Right ventricle myocardium inferior (tissue), 1 donor: Measurements from ENCODE around the gene ATP8A2. TPM values are rescaled to one million over a fixed set of nuclear protein-coding genes. Genes with fewer than 3 reads are reported as not detected.
"Not testable (repeated sequence)": the region's sequence is repeated elsewhere in the genome, so short reads cannot be mapped to it uniquely, and the experiment has no call there.

Source experiments
- ATAC-seq: fragments of 200-7000 bp; cut with Tn5 transposase; one replicate; pipeline ENCODE4 v1.9.1; 2020; ENCODE audit warnings: mild to moderate bottlenecking, moderate library complexity
- DNase-seq: peaks from one replicate; pipeline ENCODE4 v3.0.0; 2021; ENCODE audit errors: missing footprints
- intact Hi-C: fragments of 100-400 bp; cut with DNase I; formaldehyde crosslinking; loops from one replicate; pipeline ENCODE4 v1.11.0; 2022
- total RNA-seq: library from RNA; stranded (reverse); fragmentation: NEBNext Ultra II Directional; extraction: Animal tissue kit (Norgen Biotek cat#: 25700); gene quantifications from one replicate; pipeline ENCODE4 v1.2.1, GENCODE V29; 2021
- donor health status: DM: no; HTN: yes; CAD: no; lungs with severe emphysema.

ATP8A2 gene
- total RNA-seq, 1 donor from 2014 or later, result 0.11 TPM

GRCh38 chr13:25800523-25800922, 428.7 kb downstream of the ATP8A2 start:
- no peak for ATAC-seq
- DNase-seq, result no peak
- intact Hi-C loops, result no loop called here

DNA sequence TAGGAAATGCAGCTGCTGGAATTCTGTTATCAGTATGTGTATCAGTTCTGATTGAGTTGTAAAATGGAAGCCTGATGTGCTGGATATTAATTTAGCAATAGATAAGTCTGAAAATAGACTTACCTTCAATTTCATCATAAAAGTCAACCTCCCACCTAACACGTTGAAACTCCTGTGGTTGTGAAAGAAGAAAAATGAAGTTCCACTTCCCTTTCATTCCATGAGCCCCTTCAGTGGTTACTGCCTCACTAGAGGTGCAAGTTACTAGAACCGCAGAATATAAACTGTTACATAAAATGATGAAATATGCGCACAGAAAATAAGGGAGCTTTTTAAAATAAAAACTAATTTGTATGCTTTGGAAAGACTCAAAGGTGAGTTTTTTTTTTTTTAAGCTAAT, 430.8 kb downstream of the ATP8A2 start:
- DNase-seq (no peak), ATAC-seq (no peak)
- intact Hi-C loops, result no loop called here

DNA sequence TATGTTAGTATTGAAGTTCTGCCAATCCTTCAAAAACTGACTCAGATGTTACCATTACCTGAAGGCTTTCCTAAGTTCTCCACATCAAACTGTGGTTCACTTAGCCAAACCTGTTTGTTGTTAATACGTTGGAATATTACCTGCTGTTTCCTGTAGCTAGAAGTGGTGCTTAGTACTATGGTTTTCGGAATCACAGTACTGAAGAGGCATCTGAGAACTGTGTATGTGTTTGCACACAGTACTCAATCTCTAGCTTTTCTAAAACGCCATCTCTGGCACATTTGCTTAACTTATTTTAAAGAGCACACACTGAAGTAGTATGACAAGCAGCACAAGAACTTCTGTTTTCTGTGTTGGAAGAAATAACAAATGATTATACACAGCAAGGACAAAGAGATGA, 431.9 kb downstream of the ATP8A2 start:
- DNase-seq, result no peak
- intact Hi-C loops, result no loop called here
- no peak for ATAC-seq

- no peak for DNase-seq
- ATAC-seq, result no peak
- intact Hi-C loops, result no loop called here
Observed at GRCh38 chr13:25806264-25806974, 434.6 kb downstream of the ATP8A2 start.

DNA sequence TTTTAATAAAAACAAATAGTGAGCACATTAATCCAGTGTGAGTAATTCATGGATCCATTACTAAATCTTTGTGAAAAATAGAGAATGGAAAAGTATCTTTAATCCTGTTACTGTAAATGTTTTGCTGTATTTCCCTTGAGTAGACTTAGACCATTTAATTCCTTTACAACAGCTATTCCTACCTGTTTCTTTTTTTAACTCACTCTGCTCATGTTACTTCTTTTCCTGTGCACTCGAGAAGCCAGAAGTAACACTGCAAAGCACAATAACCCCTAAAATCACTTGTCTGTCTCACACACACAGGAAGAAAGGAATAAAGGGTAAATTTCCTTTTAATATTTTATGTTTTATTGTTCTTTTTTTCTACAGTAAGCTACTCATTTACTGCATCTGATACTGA, 435.8 kb downstream of the ATP8A2 start:
- no peak for ATAC-seq
- intact Hi-C loops, result no loop called here

DNA sequence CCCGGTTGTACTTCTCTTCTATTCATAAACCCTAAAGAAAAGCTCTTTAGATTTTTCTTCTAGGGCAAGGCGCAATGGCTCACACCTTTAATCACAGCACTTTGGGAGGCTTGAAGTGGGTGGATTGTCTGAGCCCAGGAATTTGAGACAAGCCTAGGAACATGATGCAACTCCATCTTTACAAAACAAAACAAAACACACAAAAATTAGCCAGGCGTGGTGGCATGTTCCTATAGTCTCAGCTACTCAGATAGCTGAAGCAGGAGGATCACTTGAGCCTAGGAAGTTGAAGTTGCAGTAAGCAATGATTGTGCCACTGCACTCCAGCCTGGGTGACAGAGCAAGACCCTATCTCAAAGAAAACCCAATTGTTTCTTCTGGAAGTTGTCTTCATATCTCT, 439.7 kb downstream of the ATP8A2 start:
- intact Hi-C loops, result no loop called here
- ATAC-seq (no peak), DNase-seq (no peak)

More for the DNA sequence above, 435.8 kb downstream of the ATP8A2 start:
- no peak for DNase-seq

DNA sequence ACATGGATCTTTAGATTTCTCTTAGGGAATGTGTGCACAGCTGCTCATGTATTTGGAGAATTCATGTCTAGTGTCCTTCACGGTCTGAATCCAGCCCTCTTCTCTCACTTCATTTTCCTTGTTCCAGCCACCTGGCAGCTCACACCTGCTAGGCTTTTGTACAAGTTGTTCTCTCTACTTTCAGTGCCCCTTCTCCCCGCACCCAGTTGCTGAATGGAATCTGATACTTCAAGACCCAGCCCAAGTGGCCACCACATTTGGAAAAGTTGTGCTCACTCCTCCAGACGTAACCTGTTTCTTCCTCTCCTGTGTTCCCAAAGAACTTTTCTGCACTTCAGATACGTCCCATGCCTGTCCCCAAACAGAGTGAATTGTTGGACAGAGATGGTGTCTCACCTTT, 444.5 kb downstream of the ATP8A2 start:
- DNase-seq (no peak), ATAC-seq (no peak)
- intact Hi-C loops, result no loop called here

- DNase-seq (no peak), ATAC-seq (no peak)
- intact Hi-C loops, result no loop called here
Observed at GRCh38 chr13:25819856-25820530, 448.2 kb downstream of the ATP8A2 start.

- intact Hi-C loops, result no loop called here
- no peak for DNase-seq
- ATAC-seq, result no peak
Observed at GRCh38 chr13:25821776-25822175, 450.0 kb downstream of the ATP8A2 start.

- DNase-seq, ATAC-seq, intact Hi-C loops: not testable (repeated sequence)
Observed at GRCh38 chr13:25827221-25827620, 455.4 kb downstream of the ATP8A2 start.

DNA sequence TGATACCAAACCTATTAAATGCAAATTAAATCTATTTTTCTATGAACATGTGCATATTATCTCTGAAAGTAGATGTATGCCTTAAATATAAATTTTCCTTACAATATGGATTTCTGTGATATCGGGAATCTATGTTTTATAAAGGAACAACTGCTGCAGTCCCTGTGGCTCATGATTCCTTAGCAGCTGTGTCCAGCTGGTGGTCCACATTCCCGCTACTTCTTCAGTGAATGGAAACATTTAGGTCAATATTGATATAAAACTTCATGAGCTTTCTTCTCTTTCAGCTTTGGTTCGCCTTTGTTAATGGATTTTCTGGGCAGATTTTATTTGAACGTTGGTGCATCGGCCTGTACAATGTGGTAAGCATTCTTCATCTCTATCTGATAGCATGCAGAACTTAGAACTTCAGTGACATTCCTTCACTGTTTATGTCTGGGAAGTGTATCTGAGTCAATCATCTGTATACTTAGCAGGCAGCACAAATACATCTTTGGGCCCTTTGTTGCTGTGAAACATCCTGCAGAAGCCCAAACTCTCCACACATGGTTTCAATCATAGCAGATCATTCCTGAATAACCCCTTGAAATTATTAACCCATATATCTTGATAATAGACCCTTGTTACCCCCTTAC, 456.2 kb downstream of the ATP8A2 start:
- intact Hi-C loops, result no loop called here
- ATAC-seq (no peak), DNase-seq (no peak)

DNA sequence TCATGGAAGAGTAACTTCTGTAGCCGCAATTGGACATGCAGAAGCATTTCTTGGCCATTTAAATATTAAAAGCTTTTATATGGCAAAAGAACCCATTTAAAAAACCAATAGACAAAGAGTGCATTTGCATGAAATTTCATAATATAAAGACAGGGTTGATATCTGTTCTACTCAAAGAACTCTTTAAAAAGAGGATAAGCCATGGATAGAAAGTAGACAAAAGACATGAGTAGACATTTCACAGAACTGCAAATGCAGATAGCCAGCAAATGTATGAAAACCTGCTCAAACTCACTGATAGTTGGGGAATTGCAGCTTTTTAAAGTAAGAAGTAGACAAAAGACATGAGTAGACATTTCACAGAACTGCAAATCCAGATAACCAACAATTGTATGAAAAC, 462.0 kb downstream of the ATP8A2 start:
- no peak for DNase-seq
- ATAC-seq, result no peak
- intact Hi-C loops, result no loop called here

DNA sequence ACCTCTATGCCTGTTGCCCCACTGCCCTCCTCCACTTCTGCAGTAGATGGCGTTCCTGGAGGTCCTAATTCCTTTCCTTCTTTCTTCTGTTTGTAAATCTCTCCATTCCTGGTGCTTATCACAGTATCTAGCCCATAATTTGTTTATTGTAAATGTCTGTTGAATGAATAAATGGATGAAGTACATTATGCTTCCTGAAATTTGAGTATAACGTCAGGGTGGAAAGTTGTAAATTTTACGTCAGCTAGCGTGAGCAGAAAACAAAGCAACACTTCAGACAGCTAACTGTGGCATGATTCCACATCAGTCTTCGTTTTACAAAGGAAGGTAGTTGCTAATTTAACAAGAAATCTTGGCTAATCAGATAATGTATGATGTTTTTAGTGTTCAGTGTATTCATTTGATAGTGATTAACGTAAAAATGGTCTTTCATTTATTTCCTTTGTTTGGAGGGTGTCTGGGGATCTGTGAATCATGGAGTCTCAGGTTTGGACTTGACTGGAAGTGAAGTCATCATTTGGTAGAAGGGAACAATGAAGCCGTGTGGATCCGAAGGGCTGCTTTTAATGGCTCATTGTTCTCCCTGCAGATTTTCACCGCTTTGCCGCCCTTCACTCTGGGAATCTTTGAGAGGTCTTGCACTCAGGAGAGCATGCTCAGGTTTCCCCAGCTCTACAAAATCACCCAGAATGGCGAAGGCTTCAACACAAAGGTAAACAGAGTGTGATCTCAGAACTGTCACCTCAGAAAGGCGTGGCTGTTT, 465.0 kb downstream of the ATP8A2 start:
- DNase-seq, result no peak
- no peak for ATAC-seq
- intact Hi-C loops, result no loop called here

GRCh38 chr13:25839371-25839770, 467.6 kb downstream of the ATP8A2 start:
- intact Hi-C loops, result no loop called here
- DNase-seq, result no peak

GRCh38 chr13:25840261-25840660, 468.5 kb downstream of the ATP8A2 start:
- ATAC-seq (no peak), DNase-seq (no peak)
- intact Hi-C loops, result no loop called here

More at GRCh38 chr13:25839371-25839770, 467.6 kb downstream of the ATP8A2 start:
- no peak for ATAC-seq

GRCh38 chr13:25840931-25841330, 469.2 kb downstream of the ATP8A2 start:
- intact Hi-C loops, result no loop called here
- DNase-seq (no peak), ATAC-seq (no peak)

DNA sequence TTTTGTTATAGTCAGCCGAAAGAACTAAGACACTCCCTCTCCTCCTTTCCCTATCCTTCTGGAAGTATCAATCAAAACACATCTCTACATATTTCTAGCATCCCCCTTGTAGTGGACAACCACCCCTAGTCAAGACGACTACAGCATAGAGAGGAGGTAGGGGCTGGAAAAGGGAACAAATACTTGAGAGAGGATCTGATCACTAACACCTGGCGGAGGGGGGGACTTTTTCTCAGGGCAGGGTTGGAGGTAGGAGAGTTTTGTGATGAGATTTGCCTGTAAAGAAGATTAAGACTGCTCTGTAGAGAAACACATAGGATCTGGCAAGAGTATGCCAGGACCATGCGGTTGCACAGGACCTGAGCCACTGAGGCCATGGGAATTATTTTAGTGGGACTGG, 471.9 kb downstream of the ATP8A2 start:
- intact Hi-C loops, result no loop called here
- DNase-seq (no peak), ATAC-seq (no peak)

DNA sequence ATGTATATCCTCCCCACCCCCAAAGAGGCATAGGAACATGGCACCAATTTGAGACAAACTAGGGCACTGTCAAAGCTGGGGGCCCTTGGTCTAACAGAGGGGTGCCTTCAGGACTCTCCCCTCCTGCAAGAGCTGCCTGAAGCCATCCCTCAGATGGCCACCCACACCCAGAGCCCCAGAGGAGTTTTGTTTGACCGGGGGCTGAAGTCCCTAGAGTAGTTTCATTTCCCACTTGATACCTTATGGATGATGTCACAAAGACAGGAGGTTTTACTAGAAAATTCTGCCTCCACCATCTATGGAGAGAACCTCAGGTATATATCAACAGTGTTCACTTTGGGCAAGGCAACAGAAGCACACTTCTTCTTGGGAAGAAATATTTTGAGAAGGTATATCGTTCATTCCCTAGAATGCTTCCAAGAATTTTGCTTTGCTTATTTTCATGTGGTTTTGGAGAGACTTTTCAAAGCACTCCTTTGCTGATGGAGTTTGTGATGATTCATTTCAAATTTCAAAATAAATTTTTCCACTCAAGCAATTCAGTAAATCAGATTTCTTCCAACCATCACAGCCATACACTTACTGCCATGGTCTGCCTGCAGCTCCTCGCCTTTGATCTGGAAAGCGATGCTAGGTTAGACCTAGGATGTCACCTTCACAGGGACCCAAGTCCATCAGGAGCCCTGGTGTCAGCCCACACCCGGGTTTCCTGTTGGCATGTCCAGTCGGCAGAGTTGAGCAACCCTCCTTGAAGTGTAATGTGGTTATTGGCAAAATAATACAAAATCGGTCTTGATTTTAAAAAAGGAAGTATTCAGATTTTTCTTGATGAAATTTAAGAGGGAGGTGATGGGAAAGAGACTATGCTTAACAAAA, 473.0 kb downstream of the ATP8A2 start:
- intact Hi-C loops, result no loop called here
- DNase-seq (no peak), ATAC-seq (no peak)
